Mammary epithelial cell (primary cell): ENCODE data around the gene ESRRB.

Source experiments
- EZH2 ChIP-seq: IDR thresholded peaks from 2 replicates; pipeline ENCODE4 v1.6.1; 2012; ENCODE audit warnings: low read length, inconsistent platforms, borderline replicate concordance
- TF ChIP-seq, protein P1 (sequence below), 2 donors: IDR thresholded peaks in 1 of 2; conservative IDR thresholded peaks in 1 of 2; 2 replicates each; pipeline ENCODE4 v1.5.1; 2011 to 2012; ENCODE audit warnings: inconsistent platforms in 2 of 2, low read length in 2 of 2, mild to moderate bottlenecking in 2 of 2, control low read depth in 1 of 2, low read depth in 1 of 2; ENCODE audit not compliant: insufficient read depth in 1 of 2; ENCODE audit errors: extremely low read depth in 1 of 2

DNA sequence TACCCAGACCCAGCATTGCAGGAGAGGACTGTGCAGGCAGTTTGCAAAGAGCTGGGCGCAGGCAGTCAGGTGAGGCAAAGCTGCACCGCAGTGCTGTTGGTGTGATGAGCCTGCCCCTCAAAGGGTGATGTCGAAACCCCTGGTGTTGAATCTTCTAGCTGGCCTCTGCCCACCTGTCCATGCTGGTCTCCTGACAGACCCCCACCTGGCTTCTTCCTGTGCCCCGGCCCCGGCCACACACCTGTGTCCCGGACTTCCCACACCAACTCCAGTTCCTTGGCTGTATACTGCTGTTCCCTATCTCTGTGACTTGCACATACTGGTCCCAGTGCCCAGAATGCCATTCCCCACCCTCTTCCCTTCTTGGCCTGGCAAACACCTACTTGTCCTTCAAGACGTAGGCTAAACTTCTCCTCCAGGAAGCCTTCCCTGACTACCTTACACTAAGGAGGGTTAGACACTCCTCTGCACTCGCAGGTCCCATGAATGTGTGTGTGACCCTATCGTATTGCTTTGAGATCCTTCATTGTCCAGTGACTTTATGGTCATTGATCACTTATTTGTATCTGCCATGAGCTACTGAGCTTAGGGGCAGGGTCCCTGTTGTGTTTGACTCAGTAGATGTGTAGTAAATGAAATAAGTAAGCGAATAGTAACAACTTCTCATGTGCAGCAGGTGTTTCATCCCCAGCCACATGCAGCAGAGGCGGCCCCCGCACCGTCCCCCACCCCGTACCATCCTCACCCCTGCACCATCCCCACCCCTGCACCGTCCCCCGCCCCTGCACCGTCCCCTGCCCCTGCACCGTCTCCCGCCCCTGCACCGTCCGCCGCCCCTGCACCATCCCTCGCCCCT is 37.4 kb downstream of the ESRRB start:
- TF ChIP-seq, protein P1, sequence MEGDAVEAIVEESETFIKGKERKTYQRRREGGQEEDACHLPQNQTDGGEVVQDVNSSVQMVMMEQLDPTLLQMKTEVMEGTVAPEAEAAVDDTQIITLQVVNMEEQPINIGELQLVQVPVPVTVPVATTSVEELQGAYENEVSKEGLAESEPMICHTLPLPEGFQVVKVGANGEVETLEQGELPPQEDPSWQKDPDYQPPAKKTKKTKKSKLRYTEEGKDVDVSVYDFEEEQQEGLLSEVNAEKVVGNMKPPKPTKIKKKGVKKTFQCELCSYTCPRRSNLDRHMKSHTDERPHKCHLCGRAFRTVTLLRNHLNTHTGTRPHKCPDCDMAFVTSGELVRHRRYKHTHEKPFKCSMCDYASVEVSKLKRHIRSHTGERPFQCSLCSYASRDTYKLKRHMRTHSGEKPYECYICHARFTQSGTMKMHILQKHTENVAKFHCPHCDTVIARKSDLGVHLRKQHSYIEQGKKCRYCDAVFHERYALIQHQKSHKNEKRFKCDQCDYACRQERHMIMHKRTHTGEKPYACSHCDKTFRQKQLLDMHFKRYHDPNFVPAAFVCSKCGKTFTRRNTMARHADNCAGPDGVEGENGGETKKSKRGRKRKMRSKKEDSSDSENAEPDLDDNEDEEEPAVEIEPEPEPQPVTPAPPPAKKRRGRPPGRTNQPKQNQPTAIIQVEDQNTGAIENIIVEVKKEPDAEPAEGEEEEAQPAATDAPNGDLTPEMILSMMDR (conservative IDR thresholded peaks at IDR 0.05 in 1 of 2, IDR thresholded peaks at IDR 0.05 in 1 of 2; ENCODE audit: extremely low read depth in 1 of 2, insufficient read depth in 1 of 2, low read depth in 1 of 2, low read length in 2 of 2): no peak
- TF ChIP-seq EZH2: peak; percentile 60
